ENCODE data around the gene STK11. TPM values are rescaled to one million over a fixed set of nuclear protein-coding genes. Genes with fewer than 3 reads are reported as not detected.
A peak's percentile ranks its signal among the peaks of the same experiment; 100 is the strongest.

STK11 gene
- total RNA-seq, 4 donors from 2014 or later = 56.8 to 80.7 (median 60.9) TPM

DNA sequence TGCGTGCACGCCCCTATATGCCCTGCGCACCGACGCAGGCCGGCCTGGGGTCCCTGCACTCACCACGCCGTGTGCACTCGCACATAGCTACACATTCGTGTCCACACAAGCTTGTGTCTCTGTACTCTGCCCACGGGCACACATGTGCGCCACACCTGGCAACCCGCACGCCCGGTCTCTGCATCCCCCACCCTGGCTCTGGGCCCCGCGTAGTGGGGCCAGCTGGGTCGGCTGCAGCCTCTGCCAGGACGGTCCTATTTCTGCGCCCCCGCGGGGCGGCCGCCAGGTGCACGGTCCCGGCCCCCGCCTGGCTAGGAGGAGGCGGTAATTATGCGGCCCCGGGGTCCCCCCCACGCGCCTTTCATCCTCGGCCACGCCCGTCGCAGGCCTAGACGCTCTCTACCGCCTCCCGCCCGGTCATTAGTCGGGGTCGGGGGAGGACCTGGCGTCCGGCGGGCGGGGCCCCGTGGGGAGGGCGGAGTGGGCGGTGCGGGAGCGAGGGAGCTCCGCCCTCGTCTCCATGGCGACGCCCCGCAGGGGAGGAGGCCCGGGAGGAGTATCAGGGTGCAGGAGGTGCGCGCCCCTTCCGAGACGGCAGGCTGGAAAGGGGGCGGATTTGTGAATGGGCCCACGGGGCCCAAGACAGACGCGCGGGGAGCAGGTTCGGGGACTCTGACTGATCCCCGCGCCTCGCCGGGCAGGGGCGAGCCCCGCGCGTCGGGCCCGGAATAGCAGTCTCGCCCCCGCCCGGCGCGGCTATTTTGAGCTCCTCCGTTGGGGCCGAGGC, 60.7 kb downstream of the STK11 start:
- Histone ChIP-seq H3K27ac (peak overlapping the region; percentile 45 to 100 (median 94)), H3K4me3 (peak overlapping the region; percentile 19 to 62), H3K36me3 (peaks cover 0 to 6% of the 10 kb centered on the region in 2 donors), H3K9me3 (no peaks in the 10 kb centered on the region), H3K27me3 (no peaks in the 10 kb centered on the region), H3K4me1 (peaks cover 4 to 85% (median 65%) of the 10 kb centered on the region in 3 donors)
- TF ChIP-seq, protein P1, sequence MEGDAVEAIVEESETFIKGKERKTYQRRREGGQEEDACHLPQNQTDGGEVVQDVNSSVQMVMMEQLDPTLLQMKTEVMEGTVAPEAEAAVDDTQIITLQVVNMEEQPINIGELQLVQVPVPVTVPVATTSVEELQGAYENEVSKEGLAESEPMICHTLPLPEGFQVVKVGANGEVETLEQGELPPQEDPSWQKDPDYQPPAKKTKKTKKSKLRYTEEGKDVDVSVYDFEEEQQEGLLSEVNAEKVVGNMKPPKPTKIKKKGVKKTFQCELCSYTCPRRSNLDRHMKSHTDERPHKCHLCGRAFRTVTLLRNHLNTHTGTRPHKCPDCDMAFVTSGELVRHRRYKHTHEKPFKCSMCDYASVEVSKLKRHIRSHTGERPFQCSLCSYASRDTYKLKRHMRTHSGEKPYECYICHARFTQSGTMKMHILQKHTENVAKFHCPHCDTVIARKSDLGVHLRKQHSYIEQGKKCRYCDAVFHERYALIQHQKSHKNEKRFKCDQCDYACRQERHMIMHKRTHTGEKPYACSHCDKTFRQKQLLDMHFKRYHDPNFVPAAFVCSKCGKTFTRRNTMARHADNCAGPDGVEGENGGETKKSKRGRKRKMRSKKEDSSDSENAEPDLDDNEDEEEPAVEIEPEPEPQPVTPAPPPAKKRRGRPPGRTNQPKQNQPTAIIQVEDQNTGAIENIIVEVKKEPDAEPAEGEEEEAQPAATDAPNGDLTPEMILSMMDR (IDR thresholded peaks at IDR 0.05) = peak in 1 of 4 experiments; percentile 15
- TF ChIP-seq POLR2A (IDR thresholded peaks at IDR 0.05) (no peak), EP300 (IDR thresholded peaks at IDR 0.05) (no peak), POLR2AphosphoS5 (IDR thresholded peaks at IDR 0.05) (peak; percentile 62)
- peak; percentile 38 for ATAC-seq
- WGBS, 2 donors (ENCODE audit: low coverage in 1 of 2) = 0 to 11% methylated on average over 4 to 10 of the region's 84 CpGs

DNA sequence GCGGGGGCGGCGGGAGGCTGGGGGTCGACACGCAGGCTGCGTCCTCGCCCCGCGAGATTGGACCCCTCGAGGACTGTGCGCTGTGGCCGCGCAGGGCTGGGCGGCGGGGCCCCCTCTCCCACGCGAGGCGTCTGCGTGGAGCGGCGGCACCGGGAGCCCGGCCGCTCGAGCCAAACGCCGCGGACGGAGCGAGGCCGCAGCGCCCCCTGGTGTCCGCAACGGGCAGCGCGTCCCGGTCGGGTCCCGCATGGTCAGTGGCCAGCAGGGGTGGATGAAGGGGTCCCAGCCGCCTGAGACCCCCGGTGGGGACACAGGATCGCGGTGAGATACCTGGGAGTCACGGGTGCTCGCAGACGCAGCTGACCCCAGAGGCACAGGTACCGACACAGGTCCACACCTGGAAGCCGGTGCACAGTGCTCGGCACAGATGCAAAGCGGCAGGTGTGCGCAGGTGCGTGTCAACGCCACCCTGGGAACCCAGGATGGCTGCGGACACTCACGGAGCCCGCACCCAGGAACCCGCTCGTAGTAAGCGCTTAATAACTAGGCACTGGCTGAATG, 61.4 kb downstream of the STK11 start:
- 0% methylated on average over 6 of the region's 59 CpGs; no CpG with 5 or more reads in 1 of the 2 donors for WGBS, 2 donors (ENCODE audit: low coverage in 1 of 2)
- Histone ChIP-seq H3K9me3 (no peaks in the 10 kb centered on the region), H3K27me3 (no peaks in the 10 kb centered on the region), H3K36me3 (peaks cover 0 to 12% of the 10 kb centered on the region in 2 donors), H3K4me3 (peak overlapping the region; percentile 19 to 62), H3K27ac (peak overlapping the region; percentile 45 to 100 (median 94)), H3K4me1 (peaks cover 4 to 85% (median 65%) of the 10 kb centered on the region in 3 donors)
- peak; percentile 6 for ATAC-seq
- peak; percentile 39 for TF ChIP-seq POLR2AphosphoS5 (IDR thresholded peaks at IDR 0.05)
- peak in 1 of 2 donors; percentile 28 for TF ChIP-seq POLR2A (IDR thresholded peaks at IDR 0.05)
- no peak for TF ChIP-seq EP300 (IDR thresholded peaks at IDR 0.05)
- TF ChIP-seq, protein P1 (IDR thresholded peaks at IDR 0.05) = peak in 3 of 4 experiments; percentile 98 to 100 (median 100)

DNA sequence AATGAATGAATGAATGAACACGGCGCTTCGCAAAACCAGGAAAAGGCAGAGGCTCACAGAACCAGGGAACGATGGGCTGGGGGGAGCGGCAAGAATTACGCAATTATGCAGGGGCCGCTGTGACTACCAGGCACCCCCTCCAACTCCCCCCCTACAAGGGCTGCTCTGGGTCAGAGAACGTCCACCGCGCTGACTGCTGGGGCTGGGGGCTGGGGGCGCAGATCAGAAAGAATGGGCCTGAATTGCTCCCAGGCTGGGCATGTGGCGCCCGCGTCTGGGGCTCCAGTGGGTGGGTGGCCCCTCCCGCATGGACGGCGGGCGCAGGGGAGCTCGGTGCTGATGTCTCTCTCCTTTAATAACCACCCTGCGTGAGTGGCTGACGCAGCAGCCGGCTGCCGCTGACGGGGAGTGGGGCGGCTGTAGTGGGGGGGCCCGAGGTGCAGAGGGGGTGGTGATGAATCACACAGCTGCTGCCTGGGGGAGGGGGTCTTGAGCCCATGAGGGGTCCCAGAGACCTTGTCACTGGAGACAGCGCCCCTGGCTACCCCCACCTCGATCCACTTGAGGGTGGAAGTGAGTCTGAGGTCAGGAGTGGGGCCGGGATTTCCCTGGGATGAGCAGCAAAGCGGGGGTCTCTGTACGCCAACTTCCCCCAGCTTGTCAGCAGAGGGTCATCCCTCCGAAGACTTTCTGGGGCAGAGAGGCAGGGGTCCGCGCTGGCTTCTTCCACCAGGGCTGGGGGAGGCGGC, 62.1 kb downstream of the STK11 start:
- TF ChIP-seq POLR2AphosphoS5 (IDR thresholded peaks at IDR 0.05) (no peak), EP300 (IDR thresholded peaks at IDR 0.05) (no peak), POLR2A (IDR thresholded peaks at IDR 0.05) (no peak)
- TF ChIP-seq, protein P1 (IDR thresholded peaks at IDR 0.05) = no peak
- Histone ChIP-seq H3K4me1 (peaks cover 0 to 85% (median 63%) of the 10 kb centered on the region in 3 donors), H3K9me3 (no peaks in the 10 kb centered on the region), H3K27me3 (no peaks in the 10 kb centered on the region), H3K27ac (peak overlapping the region in 3 of 4 donors; percentile 99 to 100 (median 99)), H3K4me3 (peak overlapping the region in 1 of 2 donors; percentile 62), H3K36me3 (peaks cover 0 to 19% of the 10 kb centered on the region in 2 donors)
- no peak for ATAC-seq
- WGBS, 2 donors (ENCODE audit: low coverage in 1 of 2) = 0 to 26% methylated on average over 7 to 10 of the region's 35 CpGs

DNA sequence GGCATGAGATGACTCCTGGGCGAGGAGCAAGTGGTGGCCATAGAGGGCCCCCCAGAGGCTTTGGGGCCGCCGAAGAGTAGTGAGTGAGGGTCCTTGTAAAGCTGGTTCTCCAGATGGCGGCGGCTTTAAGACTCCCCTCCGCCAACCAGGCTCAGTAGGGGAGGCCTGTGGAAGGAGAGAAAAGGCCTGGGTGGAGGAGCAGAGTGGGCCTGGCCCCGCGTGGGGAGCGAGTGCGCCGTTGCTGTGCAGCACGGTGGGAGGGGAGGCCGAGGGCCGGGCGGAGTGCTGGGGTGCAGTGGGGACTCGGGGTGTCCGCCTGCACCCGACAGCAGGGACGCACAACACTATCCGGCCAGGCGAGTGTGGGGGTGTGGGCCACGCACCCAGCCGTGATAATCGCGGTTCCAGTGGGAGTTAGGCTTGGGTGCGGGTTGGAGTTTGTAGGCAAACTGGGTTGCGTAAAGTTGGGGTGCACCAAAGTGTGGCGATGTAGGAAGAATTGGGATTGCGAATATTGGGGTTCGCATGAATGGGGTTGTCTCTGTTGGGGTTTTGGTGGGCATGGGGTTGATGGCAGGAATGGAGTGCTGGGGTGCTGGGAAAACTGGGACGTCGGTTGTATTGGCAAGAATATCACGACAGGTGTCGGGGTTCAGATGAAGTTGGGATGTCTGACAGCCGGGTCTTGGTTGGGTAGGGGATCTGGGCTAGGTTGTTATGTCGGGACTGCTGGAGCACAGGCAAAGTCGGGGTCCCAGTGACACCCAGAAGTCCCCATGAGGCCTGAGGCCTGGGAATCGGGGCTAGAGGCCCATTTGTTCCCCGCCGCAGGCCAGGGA, 62.9 kb downstream of the STK11 start:
- Histone ChIP-seq H3K4me3 (peak overlapping the region in 1 of 2 donors; percentile 96), H3K9me3 (no peaks in the 10 kb centered on the region), H3K27ac (peak overlapping the region; percentile 39 to 100 (median 99)), H3K27me3 (no peaks in the 10 kb centered on the region), H3K4me1 (peaks cover 0 to 85% (median 69%) of the 10 kb centered on the region in 3 donors), H3K36me3 (peaks cover 0 to 27% of the 10 kb centered on the region in 2 donors)
- WGBS, 2 donors (ENCODE audit: low coverage in 1 of 2) = 27 to 54% methylated on average over 4 to 13 of the region's 40 CpGs
- TF ChIP-seq EP300 (IDR thresholded peaks at IDR 0.05) = no peak
- TF ChIP-seq, protein P1 (IDR thresholded peaks at IDR 0.05) = no peak
- ATAC-seq = no peak

Data from gastroesophageal sphincter (tissue), 4 donors.